Smooth muscle cell (in vitro differentiated cells): ENCODE results near the gene NHSL1. TPM values are rescaled to one million over a fixed set of nuclear protein-coding genes. Genes with fewer than 3 reads are reported as not detected.
A peak's percentile ranks its signal among the peaks of the same experiment; 100 is the strongest.

Experiments used
- DNase-seq: peaks from one replicate; lab custom pipeline; 2025; ENCODE audit not compliant: unreplicated experiment; lab: John Stamatoyannopoulos, UW
- H2AFZ ChIP-seq: fragments of 200-600 bp; sonication (generic); 2 replicates; pipeline ENCODE4 v1.6.0; 2016; ENCODE audit warnings: antibody characterized with exemption, low read depth, mild to moderate bottlenecking
- H3F3A ChIP-seq: fragments of 200-600 bp; sonication (generic); 2 replicates; pipeline ENCODE4 v1.6.0; 2017; ENCODE audit warnings: antibody characterized with exemption, low read depth
- H3K27ac ChIP-seq: fragments of 200-600 bp; sonication (generic); 2 replicates; pipeline ENCODE4 v1.5.1; 2016; ENCODE audit warnings: low read depth, mild to moderate bottlenecking
- H3K27me3 ChIP-seq: fragments of 200-600 bp; sonication (generic); 2 replicates; pipeline ENCODE4 v1.6.1; 2016; ENCODE audit warnings: low read depth, mild to moderate bottlenecking
- H3K36me3 ChIP-seq: fragments of 200-600 bp; sonication (generic); 2 replicates; pipeline ENCODE4 v1.5.1; 2016; ENCODE audit warnings: low read depth
- H3K4me1 ChIP-seq: fragments of 200-600 bp; sonication (generic); 2 replicates; pipeline ENCODE4 v1.5.1; 2016; ENCODE audit warnings: low read depth
- H3K4me2 ChIP-seq: fragments of 200-600 bp; sonication (generic); 2 replicates; pipeline ENCODE4 v1.6.0; 2016; ENCODE audit warnings: mild to moderate bottlenecking
- H3K4me3 ChIP-seq: fragments of 200-600 bp; sonication (generic); 2 replicates; pipeline ENCODE4 v1.5.1; 2016; ENCODE audit warnings: mild to moderate bottlenecking
- H3K79me2 ChIP-seq: fragments of 200-600 bp; sonication (generic); 2 replicates; pipeline ENCODE4 v1.6.0; 2016; ENCODE audit warnings: low read depth, mild to moderate bottlenecking
- H3K9ac ChIP-seq: fragments of 200-600 bp; sonication (generic); 2 replicates; pipeline ENCODE4 v1.6.0; 2016; ENCODE audit warnings: low read depth
- H3K9me3 ChIP-seq: fragments of 200-600 bp; sonication (generic); replicated peaks from 2 replicates; pipeline ENCODE4 v1.5.1; 2016; ENCODE audit warnings: low read depth
- H4K20me1 ChIP-seq: fragments of 200-600 bp; sonication (generic); 2 replicates; pipeline ENCODE4 v1.6.0; 2016; ENCODE audit warnings: low read depth
- CTCF ChIP-seq: fragments of 200-600 bp; sonication (generic); IDR thresholded peaks from 2 replicates; pipeline ENCODE4 v1.5.1; 2017; ENCODE audit warnings: borderline replicate concordance, mild to moderate bottlenecking, antibody characterized with exemption; ENCODE audit not compliant: insufficient read depth, poor library complexity, severe bottlenecking
- WGBS: methylation state at CpG from one replicate; pipeline ENCODE4 v1.1.7; 2016; ENCODE audit warnings: low lambda C conversion rate; 5-methylcytosine and 5-hydroxymethylcytosine counted together
- polyA plus RNA-seq: library from polyadenylated mRNA; unstranded; fragments of >200 nt; fragmentation: Nextera tagmentation; extraction: Ambion mirVana; gene quantifications from 2 replicates; pipeline ENCODE4 v1.2.1, GENCODE V29; 2016
- total RNA-seq: library from RNA; depleted of rRNA; stranded (reverse); fragments of >200 nt; gene quantifications from 2 replicates; pipeline ENCODE4 v1.2.3, GENCODE V29; 2014

Gene NHSL1
- total and polyA plus RNA-seq, 2 experiments from 2014 or later: 6.6 to 7.2 TPM

GRCh38 chr6:138521790-138522189 lies 22.5 kb upstream of the NHSL1 start:
- no peak for DNase-seq
- Histone ChIP-seq H3K79me2 (peaks cover 30% of the 10 kb centered on the region), H3K4me2 (no peak overlapping the region), H3K27ac (no peak overlapping the region), H3K4me1 (peaks cover 4% of the 10 kb centered on the region), H3K27me3 (no peaks in the 10 kb centered on the region), H3K9ac (no peak overlapping the region), H3K4me3 (no peak overlapping the region), H4K20me1 (peaks cover 26% of the 10 kb centered on the region), H3F3A (no peaks in the 10 kb centered on the region), H3K36me3 (no peaks in the 10 kb centered on the region), H2AFZ (no peak overlapping the region), H3K9me3 (no peaks in the 10 kb centered on the region)
- TF ChIP-seq CTCF: no peak
- over 99% methylated on average over 5 of the region's 5 CpGs for WGBS

- Histone ChIP-seq H3K4me2 (no peak overlapping the region), H3K9ac (no peak overlapping the region), H3K4me3 (no peak overlapping the region), H3K36me3 (no peaks in the 10 kb centered on the region), H2AFZ (no peak overlapping the region), H3K27ac (no peak overlapping the region), H3K4me1 (no peaks in the 10 kb centered on the region), H3F3A (no peaks in the 10 kb centered on the region), H3K79me2 (peaks cover 30% of the 10 kb centered on the region), H3K27me3 (no peaks in the 10 kb centered on the region), H4K20me1 (peaks cover 16% of the 10 kb centered on the region), H3K9me3 (no peaks in the 10 kb centered on the region)
- 74% methylated on average over 3 of the region's 3 CpGs for WGBS
- DNase-seq: no peak
- peak; percentile 48 for TF ChIP-seq CTCF
These were observed 21.2 kb upstream of the NHSL1 start for GRCh38 chr6:138520463-138520862.

GRCh38 chr6:138518054-138518453 lies 18.8 kb upstream of the NHSL1 start:
- Histone ChIP-seq H3K36me3 (no peaks in the 10 kb centered on the region), H2AFZ (no peak overlapping the region), H3K27ac (no peak overlapping the region), H3K4me3 (no peak overlapping the region), H3K4me1 (peaks cover under 1% of the 10 kb centered on the region), H3K9me3 (no peaks in the 10 kb centered on the region), H4K20me1 (peaks cover 33% of the 10 kb centered on the region), H3K79me2 (peaks cover 35% of the 10 kb centered on the region), H3K9ac (no peak overlapping the region), H3K27me3 (no peaks in the 10 kb centered on the region), H3F3A (no peaks in the 10 kb centered on the region), H3K4me2 (no peak overlapping the region)
- DNase-seq: no peak
- no peak for TF ChIP-seq CTCF

- H3K36me3 ChIP-seq: no peaks in the 10 kb centered on the region
- 92% methylated on average over 3 of the region's 3 CpGs for WGBS
- H3K9ac ChIP-seq: no peak overlapping the region
- H3K4me2 ChIP-seq: no peak overlapping the region
- H3K27me3 ChIP-seq: no peaks in the 10 kb centered on the region
- H3K79me2 ChIP-seq: peaks cover 33% of the 10 kb centered on the region
- peak; percentile 22 for TF ChIP-seq CTCF
- peaks cover 5% of the 10 kb centered on the region for H3K4me1 ChIP-seq
- H3K27ac ChIP-seq: no peak overlapping the region
- no peak overlapping the region for H3K4me3 ChIP-seq
- H3K9me3 ChIP-seq: no peaks in the 10 kb centered on the region
- H3F3A ChIP-seq: no peaks in the 10 kb centered on the region
- peaks cover 37% of the 10 kb centered on the region for H4K20me1 ChIP-seq
- no peak overlapping the region for H2AFZ ChIP-seq
- DNase-seq: no peak
These were observed 18.3 kb upstream of the NHSL1 start for GRCh38 chr6:138517635-138518034.
